ENCODE results near the gene ADAMTS2.
"Not testable (repeated sequence)": the region's sequence is repeated elsewhere in the genome, so short reads cannot be mapped to it uniquely, and the experiment has no call there.

- TF ChIP-seq CTCF (conservative IDR thresholded peaks at IDR 0.05; ENCODE audit: low read depth, low read length); EZH2phosphoT487 (IDR thresholded peaks at IDR 0.05; ENCODE audit: borderline replicate concordance, low read length): not testable (repeated sequence)
Observed at GRCh38 chr5:179324316-179324715, 20.9 kb downstream of the ADAMTS2 start.
